Ramos (cell line): ENCODE data around the gene ASIC4.

Experiments
- in situ Hi-C: fragments of 300-500 bp; cut with MboI; formaldehyde crosslinking; loops from one replicate; pipeline ENCODE4 v1.14.3; 2022; ENCODE audit warnings: low sequenced_read_pairs; ENCODE audit not compliant: unreplicated experiment

Gene ASIC4

DNA sequence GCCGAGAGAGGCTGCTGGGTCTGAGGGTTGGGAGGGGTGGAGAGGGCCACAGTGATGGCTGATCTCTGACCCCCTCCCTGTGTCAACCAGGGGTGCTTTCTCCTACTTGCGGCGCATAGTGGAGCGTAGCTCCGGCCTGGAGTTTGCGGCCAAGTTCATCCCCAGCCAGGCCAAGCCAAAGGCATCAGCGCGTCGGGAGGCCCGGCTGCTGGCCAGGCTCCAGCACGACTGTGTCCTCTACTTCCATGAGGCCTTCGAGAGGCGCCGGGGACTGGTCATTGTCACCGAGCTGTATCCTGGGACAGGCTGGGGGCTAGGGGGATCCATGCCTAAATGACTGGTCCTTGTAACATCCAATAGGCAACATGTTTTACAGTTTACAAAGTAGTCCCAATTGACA, 36.5 kb upstream of the ASIC4 start:
- in situ Hi-C loops = no loop called here

DNA sequence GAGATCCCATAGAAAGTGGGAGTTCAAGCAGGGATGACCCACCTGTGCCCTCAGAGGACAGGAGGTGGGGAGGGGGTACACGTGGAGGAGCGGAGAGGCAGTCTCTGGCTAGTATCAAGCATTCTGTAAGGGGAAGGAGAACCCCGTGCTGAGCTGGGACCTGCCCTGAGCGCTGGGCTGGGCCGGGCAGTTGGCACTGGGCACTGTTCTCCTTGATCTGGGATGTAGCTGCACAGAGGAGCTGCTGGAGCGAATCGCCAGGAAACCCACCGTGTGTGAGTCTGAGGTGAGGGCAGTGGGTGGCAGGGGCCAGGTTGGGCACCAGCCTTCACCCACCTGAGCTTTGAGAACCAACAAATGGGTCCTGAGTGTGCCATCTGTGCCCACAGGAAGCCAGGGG, 35.4 kb upstream of the ASIC4 start:
- in situ Hi-C loops = no loop called here

DNA sequence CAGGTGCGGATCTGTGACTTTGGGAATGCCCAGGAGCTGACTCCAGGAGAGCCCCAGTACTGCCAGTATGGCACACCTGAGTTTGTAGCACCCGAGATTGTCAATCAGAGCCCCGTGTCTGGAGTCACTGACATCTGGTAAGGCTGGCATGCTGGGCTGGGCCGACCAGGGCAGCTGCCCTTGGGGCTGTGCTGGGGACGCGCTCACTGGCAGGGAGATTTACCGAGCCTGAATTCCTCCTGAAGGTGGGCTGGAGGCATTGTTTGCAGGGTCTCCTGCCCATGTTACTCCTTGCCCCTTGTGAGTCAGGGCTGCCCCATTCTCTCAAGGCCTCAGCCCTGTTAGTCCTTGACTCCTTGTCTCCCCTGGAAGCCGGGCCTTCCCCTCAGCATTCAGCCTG, 34.3 kb upstream of the ASIC4 start:
- in situ Hi-C loops = no loop called here

GRCh38 chr2:219482674-219483405, 31.4 kb upstream of the ASIC4 start:
- in situ Hi-C loops = no loop called here

DNA sequence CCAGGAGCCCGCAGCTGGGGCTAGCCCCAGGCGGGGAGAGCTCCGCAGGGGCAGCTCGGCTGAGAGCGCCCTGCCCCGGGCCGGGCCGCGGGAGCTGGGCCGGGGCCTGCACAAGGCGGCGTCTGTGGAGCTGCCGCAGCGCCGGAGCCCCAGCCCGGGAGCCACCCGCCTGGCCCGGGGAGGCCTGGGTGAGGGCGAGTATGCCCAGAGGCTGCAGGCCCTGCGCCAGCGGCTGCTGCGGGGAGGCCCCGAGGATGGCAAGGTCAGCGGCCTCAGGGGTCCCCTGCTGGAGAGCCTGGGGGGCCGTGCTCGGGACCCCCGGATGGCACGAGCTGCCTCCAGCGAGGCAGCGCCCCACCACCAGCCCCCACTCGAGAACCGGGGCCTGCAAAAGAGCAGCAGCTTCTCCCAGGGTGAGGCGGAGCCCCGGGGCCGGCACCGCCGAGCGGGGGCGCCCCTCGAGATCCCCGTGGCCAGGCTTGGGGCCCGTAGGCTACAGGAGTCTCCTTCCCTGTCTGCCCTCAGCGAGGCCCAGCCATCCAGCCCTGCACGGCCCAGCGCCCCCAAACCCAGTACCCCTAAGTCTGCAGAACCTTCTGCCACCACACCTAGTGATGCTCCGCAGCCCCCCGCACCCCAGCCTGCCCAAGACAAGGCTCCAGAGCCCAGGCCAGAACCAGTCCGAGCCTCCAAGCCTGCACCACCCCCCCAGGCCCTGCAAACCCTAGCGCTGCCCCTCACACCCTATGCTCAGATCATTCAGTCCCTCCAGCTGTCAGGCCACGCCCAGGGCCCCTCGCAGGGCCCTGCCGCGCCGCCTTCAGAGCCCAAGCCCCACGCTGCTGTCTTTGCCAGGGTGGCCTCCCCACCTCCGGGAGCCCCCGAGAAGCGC, 30.6 kb upstream of the ASIC4 start:
- in situ Hi-C loops = no loop called here

- in situ Hi-C loops = no loop called here
Measured at GRCh38 chr2:219484343-219485200, 29.7 kb upstream of the ASIC4 start.

DNA sequence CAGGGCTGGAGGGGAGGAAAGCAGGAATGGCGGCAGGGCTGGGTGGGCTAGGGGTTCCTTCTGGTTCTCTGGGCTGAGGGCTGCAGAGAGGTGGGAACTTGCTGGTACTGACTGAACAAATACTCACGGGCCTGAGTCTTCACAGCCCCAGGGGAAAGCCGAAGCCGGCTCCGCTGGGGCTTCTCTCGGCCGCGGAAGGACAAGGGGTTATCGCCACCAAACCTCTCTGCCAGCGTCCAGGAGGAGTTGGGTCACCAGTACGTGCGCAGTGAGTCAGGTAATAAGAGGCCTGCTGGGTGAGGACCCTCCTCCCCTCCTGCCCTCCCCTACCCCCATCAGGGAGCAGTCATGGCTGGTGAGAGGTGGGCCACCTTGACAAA, 29.1 kb upstream of the ASIC4 start:
- in situ Hi-C loops = no loop called here

DNA sequence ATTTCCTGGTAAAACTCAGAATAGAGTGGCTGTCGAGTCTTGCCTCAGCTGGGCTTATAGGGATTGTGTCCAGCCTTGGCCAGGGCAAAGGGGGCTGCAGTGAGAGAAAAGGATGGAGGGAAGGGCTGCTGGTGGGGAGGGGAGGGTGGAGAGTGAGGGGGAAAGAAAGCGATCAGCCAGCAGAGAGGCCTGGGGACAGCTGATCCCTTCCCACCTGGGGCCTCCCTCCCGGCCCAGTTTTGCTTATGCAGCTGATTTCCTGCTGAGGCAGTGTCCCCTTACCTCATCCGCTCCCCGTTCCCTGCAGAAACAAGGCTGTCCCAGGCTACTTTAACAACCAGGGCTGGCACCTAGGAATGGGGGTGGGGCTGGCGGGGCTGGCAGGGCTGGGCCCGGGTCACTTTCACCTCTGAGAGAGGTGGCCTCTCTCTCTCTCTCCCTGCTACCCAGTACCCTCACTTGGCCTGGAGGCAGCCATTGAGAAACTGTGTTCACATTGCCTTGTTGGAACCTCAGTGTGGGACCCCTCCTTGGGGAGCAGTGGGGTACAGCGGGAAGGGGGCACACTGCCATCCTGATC, 27.8 kb upstream of the ASIC4 start:
- in situ Hi-C loops = no loop called here

DNA sequence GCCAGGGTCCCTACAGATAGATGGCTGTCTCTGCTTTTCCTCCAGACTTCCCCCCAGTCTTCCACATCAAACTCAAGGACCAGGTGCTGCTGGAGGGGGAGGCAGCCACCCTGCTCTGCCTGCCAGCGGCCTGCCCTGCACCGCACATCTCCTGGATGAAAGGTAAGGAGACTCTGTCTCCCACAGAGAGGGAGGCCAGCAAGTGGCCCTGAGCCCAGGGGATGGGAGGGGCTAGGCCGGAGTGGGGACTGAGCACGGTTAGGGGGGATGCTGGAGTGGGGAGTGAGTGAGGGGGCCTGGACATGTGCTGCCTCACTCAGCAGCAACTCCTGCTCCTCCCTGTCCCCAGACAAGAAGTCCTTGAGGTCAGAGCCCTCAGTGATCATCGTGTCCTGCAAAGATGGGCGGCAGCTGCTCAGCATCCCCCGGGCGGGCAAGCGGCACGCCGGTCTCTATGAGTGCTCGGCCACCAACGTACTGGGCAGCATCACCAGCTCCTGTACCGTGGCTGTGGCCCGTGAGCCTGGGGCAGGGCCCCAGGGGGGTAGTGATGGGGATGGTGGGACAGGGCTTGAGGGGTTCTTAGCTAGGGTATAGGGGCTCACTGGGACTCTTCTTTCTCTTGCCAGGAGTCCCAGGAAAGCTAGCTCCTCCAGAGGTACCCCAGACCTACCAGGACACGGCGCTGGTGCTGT, 26.0 kb upstream of the ASIC4 start:
- in situ Hi-C loops = no loop called here

DNA sequence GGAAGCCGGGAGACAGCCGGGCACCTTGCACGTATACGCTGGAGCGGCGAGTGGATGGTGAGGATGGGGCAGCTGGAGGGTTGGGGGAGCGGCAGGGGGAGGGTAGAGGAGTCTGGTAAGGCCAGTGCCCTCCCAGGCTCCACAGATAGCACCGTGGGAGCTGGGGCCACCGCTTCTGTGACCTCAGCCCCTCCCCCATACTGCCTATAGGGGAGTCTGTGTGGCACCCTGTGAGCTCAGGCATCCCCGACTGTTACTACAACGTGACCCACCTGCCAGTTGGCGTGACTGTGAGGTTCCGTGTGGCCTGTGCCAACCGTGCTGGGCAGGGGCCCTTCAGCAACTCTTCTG, 25.5 kb upstream of the ASIC4 start:
- in situ Hi-C loops = no loop called here

GRCh38 chr2:219489315-219489714, 25.0 kb upstream of the ASIC4 start:
- in situ Hi-C loops = no loop called here

- in situ Hi-C loops = no loop called here
Measured at GRCh38 chr2:219490186-219490585, 24.1 kb upstream of the ASIC4 start.

- in situ Hi-C loops = no loop called here
Measured at GRCh38 chr2:219490600-219491130, 23.6 kb upstream of the ASIC4 start.

- in situ Hi-C loops = no loop called here
Measured at GRCh38 chr2:219491278-219491963, 22.9 kb upstream of the ASIC4 start.

DNA sequence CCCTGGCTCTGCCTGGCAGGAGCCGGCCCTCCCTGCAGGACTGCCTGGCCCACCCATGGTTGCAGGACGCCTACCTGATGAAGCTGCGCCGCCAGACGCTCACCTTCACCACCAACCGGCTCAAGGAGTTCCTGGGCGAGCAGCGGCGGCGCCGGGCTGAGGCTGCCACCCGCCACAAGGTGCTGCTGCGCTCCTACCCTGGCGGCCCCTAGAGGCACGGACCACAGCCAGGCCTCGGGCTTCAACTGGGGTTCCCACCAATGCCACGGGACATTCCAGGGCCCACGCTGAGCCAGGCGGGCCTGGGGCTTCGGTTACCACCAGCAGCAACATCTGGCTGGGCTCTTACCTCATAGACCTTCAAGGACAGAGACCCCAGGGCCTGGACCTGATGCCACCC, 21.7 kb upstream of the ASIC4 start:
- in situ Hi-C loops = no loop called here

DNA sequence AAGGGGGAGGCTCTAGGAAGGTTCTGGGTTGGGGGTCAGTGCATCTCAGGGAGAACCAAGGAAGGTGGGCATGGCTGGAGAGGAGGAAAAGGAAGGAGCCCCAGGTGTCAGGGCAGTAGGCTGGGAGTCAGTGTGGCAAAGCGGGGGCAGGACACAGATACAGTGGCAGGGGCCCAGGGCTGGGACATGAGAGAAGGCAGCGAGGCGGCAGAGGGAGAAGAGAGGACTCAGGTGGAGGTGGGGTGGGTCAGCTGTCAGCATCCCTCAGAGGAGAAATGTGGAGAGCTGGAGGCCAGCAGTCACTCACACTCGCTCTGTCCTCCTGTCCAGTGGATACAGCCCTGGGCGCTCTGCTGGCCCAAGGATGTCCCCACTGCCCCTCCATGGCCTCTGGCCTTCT, 21.2 kb upstream of the ASIC4 start:
- in situ Hi-C loops = no loop called here

DNA sequence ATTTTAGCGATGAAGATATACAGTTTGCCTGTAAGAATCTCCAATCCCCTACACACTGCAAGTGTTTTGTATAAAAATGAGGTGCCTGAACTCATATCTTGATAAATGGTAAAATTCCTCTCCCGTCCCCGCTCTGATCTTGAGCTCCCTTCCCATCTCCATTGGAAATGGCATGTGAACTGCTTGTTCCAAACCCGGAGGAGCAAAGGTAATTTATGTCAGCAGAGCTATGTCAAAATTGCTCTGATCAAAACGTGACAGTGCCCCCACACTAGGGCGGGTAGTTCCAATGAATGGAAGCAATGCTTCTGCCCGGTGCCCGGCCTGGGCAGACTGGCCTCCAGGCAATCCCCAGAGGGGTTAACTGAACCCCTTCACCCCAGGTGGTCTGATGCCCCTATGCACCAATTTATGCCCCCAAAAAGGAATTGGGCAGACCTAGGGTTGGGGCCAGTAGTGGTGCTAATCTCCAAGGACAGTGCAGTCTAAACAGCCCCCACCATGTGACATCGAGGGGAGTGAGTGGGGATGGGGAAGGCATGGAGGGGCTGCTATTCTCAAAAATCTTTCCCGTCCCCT, 19.2 kb upstream of the ASIC4 start:
- in situ Hi-C loops = no loop called here

- in situ Hi-C loops = no loop called here
Measured at GRCh38 chr2:219495531-219496122, 18.7 kb upstream of the ASIC4 start.
